Stimulated activated CD4-positive, alpha-beta T cell treated with anti-CD3 and anti-CD28 coated beads, Interleukin-4, amount 100 ng/mL, for 4 hours (primary cell): Measurements from ENCODE around the gene AKR7A3.
"Not testable (repeated sequence)": the region's sequence is repeated elsewhere in the genome, so short reads cannot be mapped to it uniquely, and the experiment has no call there.

ENCODE experiments used
- DNase-seq, 2 experiments: peaks; one replicate each; pipeline ENCODE4 v3.0.0-alpha.2; 2020

Gene AKR7A3

DNA sequence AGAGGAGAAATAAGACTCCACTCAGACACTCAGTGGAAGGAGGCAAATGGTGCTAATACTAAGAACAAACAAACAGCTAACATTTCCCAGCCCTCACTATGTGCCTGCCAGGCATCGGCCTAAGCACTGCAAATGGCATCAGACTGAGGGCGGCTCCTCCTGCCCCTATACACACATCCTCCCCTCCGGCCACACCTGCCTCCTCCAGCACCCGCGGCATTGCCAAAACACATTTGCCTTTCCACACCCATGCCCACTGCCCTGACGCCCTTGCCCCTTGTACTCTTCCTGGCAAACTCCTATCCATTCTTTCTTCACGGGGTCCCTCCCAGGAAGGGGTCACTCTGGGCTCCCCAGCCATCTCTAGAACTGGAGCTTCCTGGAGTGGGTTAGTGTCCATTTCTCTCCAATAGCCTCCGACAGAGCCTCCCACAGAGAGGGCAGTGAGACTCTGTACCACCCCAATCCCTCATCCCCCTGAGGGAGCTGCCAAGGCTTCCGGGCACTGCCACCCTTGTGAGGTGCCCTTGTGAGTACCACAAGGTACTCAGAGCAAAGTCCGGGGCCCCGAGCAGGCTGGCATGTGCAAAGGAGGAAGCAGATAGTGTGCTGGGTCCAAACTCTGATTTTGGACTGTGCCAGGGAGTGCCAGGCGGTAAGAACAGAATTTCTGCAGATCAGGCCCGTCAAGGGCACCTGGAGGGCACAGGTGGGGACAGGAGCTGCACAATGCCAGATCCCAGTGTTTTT lies 959 bp downstream of the AKR7A3 start:
- no peak for DNase-seq

DNA sequence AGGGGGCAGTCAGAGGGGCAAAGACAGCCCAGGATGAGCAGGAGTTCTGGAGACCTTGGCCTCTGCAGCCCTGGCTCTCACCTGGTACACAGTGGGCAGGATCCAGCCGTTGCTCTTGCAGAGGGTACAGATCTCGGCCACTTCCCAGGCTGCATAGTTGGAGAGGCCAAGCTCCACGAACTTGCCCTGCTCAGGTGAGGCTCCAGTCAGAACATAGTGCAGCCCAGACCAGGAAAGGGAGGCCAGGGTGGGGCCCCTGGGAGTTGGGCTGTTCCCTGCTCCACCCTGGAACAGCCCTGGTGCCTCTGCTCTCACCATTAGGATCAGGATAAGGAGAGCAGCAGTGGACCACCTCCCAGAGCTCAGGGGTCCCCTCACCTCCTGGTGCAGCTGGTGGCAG lies 2.8 kb downstream of the AKR7A3 start:
- not testable (repeated sequence) for DNase-seq

- not testable (repeated sequence) for DNase-seq
Observed at GRCh38 chr1:19285366-19285765, 3.2 kb downstream of the AKR7A3 start.

GRCh38 chr1:19284881-19285280 lies 3.7 kb downstream of the AKR7A3 start:
- no peak for DNase-seq

DNA sequence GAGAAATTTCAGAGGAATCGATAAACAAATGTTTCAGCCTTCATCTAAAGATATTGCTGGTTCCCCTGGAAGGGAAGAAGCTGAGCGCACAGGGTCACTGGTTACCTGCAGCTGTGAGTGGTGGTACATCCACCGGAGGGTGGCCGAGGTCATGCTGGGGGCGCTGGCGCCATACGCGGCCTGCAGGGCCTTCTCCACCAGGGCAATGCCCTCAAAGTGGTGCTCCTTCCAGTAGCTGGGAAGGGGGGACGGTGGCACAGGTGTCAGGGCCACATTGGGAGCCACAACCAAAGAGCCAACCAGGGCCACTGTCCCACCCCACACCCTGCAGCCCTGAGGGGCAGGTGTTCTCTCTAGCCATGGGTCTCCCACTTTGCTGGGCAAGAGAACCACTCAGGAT lies 4.7 kb downstream of the AKR7A3 start:
- no peak for DNase-seq

GRCh38 chr1:19274636-19275035 lies 13.9 kb downstream of the AKR7A3 start:
- DNase-seq: no peak

- not testable (repeated sequence) for DNase-seq
Observed at GRCh38 chr1:19273844-19274531, 14.6 kb downstream of the AKR7A3 start.

DNA sequence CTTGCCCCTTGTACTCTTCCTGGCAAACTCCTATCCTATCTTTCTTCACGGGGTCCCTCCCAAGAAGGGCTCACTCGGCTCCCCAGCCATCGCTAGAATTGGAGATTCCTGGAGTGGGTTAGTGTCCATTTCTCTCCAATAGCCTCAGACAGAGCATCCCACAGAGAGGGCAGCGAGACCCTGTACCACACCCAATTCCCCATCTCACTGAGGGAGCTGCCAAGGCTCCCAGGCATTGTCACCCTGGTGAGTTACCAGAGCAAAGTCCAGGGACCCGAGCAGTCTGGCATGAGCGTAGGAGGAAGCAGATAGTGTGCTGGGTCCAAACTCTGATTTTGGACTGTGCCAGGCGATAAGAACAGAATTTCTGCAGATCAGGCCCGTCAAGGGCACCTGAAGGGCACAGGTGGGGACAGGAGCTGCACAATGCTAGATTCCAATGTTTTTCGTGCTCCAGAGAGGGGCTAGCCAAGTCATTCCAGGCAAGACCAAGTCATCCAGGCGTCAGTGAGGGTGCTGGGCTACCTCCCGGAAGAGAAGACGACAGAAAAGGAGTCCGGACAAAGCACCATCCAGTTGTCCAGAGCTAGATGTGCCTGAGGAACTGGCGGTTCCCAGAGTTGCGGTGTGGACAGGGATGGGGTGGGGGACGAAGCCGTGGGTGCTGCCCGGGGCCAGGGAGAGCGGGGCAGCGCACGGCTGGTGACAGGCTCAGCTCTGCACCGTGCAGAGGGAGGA lies 15.3 kb downstream of the AKR7A3 start:
- DNase-seq: no peak

DNA sequence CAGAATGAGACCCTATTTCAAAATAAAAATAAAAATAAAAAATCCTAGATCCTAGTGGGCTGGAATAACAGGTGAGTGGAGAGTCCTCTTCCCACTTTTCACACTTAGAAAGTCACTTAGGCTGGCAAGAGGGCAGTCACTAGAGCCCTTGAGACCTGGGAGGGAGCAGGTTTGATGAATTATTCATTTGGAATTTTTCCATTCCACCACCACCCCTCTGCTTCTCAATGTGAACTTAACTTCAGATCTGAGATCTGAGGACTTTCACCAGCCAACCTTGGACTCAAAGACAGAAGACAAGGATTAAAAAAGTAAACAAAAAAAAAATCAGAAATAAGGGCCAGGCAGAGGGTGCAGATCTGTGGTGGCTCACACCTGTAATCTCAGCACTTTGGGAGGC lies 16.5 kb downstream of the AKR7A3 start:
- DNase-seq: no peak

- DNase-seq: not testable (repeated sequence)
Observed at GRCh38 chr1:19270343-19270730, 18.2 kb downstream of the AKR7A3 start.

DNA sequence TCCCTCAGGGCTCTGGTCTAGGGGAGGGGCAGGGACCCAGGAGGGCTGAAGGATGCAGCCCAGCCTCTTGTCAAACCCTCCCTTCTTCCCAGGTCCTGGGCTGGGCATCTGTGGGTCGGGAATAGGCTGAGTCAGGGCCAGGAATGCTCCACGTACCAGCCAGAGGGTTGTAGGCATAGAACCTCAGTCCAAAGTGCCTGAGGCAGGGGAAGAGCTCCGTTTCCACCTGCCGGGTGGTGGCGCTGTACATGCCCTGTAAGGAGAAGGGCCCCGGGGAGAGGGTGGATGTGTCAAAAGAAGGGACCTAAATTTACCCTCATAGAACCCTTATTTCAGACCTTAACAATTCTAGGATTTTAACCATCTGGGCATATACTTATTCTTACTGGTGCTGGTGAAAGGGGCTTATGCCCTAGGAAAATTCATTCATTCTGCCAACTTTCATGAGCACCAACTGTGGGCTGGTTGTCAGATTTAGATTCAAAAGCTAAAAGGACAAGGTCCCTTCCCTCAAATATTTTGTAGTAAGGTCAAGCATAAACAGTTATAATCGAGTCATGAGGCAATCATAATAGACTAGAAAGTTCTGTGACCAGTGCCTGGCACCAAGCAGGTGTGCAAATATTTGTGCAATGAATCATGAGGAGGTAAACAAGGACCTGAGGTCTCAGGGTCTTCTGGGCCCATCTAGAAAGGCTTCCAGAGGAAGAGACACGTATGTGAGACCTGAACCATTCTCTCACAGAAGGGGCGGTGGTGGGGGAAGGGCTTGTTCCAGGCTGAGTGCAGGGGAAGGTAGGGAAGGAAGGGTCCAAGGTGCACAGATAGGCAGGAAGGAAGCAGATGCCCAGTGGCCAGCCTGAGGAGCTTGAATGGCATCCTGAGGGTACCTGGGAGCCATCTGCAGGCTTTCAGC lies 18.9 kb downstream of the AKR7A3 start:
- not testable (repeated sequence) for DNase-seq

GRCh38 chr1:19268445-19268844 lies 20.1 kb downstream of the AKR7A3 start:
- DNase-seq: no peak

DNA sequence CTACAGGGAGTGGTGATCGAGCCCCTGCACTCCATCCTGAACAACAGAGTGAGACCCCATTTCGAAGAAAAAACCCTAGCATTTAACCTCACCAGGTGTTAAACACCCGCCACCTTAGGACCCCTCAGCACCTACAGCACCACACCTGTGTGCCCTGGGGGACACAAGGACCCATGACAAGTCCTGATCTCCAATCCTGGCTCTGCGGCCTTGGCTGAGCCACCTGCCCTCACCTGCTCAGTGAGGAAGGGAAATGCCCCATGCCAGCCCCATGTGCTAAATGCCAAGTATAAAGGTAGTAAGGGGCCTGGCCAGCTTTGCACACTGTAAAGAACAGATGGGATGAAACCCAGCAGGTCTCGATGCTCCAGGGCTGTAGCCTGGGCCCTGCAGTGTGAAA lies 25.8 kb downstream of the AKR7A3 start:
- no peak for DNase-seq

DNA sequence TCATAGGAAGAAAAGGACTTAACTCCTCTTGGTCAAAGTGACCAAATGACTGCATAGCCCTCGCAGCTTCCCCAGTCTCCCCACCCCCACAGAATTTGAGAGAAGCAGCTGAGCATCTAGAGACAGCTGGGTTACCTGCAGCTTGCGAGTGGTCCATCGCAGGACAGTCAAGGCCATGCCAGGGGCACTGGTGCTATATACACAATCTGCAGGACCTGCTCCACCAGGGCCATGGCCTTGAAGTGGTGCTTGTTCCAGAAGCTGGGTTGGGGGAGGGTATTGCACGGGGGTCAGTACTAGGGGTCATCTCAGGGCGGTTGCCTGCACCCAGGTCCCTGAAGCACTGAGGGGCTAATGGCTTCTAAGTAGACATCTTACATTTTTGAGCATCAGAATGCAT lies 26.5 kb downstream of the AKR7A3 start:
- no peak for DNase-seq

DNA sequence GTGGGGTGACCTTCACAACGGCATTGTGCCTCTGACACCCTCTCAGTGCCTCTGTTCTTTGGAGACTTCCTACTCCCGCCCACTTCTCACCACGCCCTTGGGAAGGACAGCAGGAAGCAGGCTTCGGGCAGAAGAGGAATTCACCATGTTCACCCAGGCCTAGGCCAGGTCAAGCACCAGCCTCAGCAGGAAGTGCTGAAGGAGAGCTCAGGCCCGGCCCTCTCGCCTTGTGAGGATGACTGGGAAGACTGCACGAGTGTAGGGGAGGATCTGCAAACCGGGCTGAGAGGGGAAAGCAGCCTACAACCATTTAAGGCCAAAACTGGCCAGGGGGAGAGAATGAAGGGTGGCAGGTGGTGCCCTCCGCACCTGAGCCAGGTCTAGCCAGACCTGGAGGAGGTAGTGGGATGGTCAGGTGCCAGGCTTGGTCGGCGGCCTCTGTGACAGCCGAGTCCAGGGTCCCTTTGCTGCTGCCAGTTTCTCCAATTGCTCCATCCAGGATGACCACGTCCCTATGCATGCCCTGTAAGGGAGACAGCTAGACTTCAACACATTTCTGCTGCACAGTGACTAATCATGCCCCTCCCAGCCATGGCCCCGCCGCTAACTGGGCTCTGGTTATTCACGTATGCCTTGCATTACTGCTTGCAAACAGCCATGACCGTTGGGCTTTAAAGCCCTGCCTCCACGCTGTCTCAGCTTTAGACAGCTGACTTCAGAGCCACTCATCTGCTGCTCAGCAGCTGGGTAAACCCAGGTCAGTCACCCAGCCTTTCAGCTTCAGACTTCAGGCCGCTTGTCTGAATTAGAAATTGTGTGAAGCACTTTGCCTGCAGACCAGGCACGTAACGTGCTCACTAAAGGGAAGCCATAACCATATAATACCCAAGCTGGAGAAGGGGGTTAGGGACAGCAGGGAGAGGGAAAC lies 28.1 kb downstream of the AKR7A3 start:
- DNase-seq: no peak

GRCh38 chr1:19258353-19258752 lies 30.2 kb downstream of the AKR7A3 start:
- DNase-seq: no peak

DNA sequence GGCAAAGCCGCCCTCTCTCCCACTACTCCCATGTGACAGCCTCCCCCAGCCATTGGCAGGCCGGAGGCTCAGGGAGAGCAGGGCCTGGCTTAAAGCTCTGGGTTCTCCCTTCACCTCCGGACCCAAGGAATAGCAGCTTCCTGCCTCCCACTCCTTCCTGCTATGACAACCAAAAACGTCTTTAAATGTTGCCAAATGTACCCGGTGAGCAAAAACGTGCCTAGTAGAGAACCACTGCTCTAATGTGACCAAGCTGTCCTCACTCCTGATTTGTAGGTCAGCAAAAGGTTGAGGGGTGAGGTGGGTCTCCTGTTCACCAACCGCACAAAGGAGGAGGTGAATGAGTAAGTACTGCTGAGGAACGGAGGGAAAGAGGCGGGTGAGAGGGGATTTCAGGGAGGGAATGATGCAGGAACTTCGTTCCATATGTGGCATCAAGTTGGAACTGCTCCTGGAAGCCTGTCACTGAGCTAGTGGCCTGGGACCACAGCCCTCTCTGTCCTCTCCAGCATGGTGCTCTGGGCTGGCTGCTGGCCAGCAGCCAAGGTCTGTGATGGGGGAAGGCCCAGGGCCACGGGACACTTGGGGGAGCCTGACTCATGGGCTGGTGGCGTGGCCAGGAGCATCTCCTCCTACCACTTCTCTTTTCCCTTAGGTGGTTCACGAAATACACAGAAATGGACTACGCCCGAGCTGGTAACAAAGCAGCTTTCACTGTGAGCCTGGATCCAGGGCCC lies 31.2 kb downstream of the AKR7A3 start:
- DNase-seq: no peak

GRCh38 chr1:19256301-19256700 lies 32.3 kb downstream of the AKR7A3 start:
- not testable (repeated sequence) for DNase-seq

DNA sequence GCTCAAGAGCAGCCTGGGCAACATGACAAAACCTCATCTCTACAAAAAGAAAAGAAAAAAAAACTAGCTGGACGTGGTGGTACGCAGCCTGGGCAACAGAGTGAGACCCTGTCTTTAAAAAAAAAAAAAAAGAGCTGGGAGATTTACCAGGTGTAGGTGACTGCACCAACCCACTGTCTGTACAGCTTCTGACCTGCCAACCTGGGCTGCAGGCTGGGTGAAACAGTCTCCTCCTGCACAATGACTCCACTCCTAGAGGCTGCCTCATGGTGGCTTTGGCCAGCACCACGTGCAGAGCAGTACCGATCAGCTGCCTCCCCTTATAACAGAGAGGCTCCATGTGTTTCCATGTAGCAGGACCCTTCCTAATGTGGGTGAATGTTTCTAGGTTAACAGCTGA lies 33.3 kb downstream of the AKR7A3 start:
- DNase-seq: no peak

- no peak for DNase-seq
Observed at GRCh38 chr1:19254416-19254815, 34.2 kb downstream of the AKR7A3 start.
